Measurements from ENCODE around the gene BBIP1.

Gene BBIP1

DNA sequence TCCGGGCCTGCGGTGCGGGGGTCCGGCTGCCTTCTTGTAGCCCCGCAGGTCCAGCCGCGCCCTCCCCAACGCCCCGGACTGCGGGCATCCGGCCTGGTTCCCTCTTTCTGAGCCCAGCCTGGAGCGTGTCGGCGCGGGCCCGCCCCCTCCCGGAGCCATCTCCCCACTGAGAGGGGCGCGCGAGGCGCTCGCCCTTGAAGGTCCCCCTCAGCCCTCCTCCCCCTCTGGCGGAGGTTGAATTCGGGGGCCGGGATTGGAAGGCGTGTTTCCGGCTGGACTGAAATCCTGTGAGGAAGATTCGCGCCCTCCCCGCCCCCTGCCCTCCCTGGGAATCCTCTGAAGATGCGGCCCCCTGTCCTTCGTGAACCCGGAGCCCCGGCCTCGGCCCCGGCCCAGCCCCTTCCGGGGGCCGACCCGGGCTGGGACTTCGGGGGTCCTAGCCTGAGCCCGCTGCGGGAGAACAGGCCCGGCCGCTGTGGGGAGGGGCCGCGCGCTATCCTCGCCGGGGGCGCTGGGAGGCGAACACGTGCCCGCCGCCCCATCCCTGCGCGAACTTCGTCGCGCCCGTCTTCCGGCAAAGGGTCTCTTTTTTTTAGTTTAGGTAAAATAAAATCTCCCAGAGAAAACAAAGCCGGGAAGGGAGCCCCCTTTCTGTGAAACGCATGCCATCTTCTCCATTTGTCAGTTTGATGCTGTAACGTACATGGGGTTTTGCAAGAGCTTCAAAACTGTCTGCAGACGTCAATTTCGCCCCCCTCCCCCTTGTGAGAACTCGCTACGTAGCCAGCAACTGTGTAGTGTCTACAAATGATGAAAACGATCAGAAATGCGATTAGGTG is 46.6 kb downstream of the BBIP1 start:
- no peak for TF ChIP-seq ZFP30 (CRISPR knock-in tag; IDR thresholded peaks at IDR 0.05)
- no peak for TF ChIP-seq TCF4 (CRISPR knock-in tag; IDR thresholded peaks at IDR 0.05; ENCODE audit: borderline replicate concordance)
- no peak for TF ChIP-seq TOX (CRISPR knock-in tag; IDR thresholded peaks at IDR 0.05; ENCODE audit: borderline replicate concordance)
- 0 out of 2 replicates have a peak, but pooled peaks have one; percentile 10 for TF ChIP-seq ZFP3 (CRISPR knock-in tag; IDR thresholded peaks at IDR 0.05)
- no peak for TF ChIP-seq ZC3H10 (CRISPR knock-in tag; IDR thresholded peaks at IDR 0.05)
- TF ChIP-seq BACH2 (CRISPR knock-in tag; IDR thresholded peaks at IDR 0.05; ENCODE audit: borderline replicate concordance): no peak
- TF ChIP-seq, protein P1, sequence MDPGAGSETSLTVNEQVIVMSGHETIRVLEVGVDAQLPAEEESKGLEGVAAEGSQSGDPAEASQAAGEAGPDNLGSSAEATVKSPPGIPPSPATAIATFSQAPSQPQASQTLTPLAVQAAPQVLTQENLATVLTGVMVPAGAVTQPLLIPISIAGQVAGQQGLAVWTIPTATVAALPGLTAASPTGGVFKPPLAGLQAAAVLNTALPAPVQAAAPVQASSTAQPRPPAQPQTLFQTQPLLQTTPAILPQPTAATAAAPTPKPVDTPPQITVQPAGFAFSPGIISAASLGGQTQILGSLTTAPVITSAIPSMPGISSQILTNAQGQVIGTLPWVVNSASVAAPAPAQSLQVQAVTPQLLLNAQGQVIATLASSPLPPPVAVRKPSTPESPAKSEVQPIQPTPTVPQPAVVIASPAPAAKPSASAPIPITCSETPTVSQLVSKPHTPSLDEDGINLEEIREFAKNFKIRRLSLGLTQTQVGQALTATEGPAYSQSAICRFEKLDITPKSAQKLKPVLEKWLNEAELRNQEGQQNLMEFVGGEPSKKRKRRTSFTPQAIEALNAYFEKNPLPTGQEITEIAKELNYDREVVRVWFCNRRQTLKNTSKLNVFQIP (CRISPR knock-in tag; IDR thresholded peaks at IDR 0.05; ENCODE audit: borderline replicate concordance, low read depth): no peak
- no peak for TF ChIP-seq OSR1 (CRISPR knock-in tag; IDR thresholded peaks at IDR 0.05)
- TF ChIP-seq ARNTL (CRISPR knock-in tag; IDR thresholded peaks at IDR 0.05; ENCODE audit: borderline replicate concordance, low read depth): no peak
- TF ChIP-seq CREB5 (CRISPR knock-in tag; IDR thresholded peaks at IDR 0.05; ENCODE audit: low read depth): no peak
- no peak for TF ChIP-seq RARB (CRISPR knock-in tag; IDR thresholded peaks at IDR 0.05)
- TF ChIP-seq PPARA (CRISPR knock-in tag; IDR thresholded peaks at IDR 0.05; ENCODE audit: borderline replicate concordance): no peak
- TF ChIP-seq SNAI2 (CRISPR knock-in tag; IDR thresholded peaks at IDR 0.05): no peak
- TF ChIP-seq ZNF70 (CRISPR knock-in tag; IDR thresholded peaks at IDR 0.05): no peak
- no peak for TF ChIP-seq ZNF565 (CRISPR knock-in tag; conservative IDR thresholded peaks at IDR 0.05; ENCODE audit: low read depth)
- peak; percentile 69; the same call in 1 of the 2 replicates for TF ChIP-seq PATZ1 (CRISPR knock-in tag; IDR thresholded peaks at IDR 0.05; ENCODE audit: borderline replicate concordance)
- no peak for TF ChIP-seq ESRRG (CRISPR knock-in tag; IDR thresholded peaks at IDR 0.05)
- no peak for TF ChIP-seq CSRNP3 (CRISPR knock-in tag; IDR thresholded peaks at IDR 0.05)
- no peak for TF ChIP-seq ZNF8 (CRISPR knock-in tag; IDR thresholded peaks at IDR 0.05)
- no peak for TF ChIP-seq ISL1 (CRISPR knock-in tag; IDR thresholded peaks at IDR 0.05)
- TF ChIP-seq, protein P2, sequence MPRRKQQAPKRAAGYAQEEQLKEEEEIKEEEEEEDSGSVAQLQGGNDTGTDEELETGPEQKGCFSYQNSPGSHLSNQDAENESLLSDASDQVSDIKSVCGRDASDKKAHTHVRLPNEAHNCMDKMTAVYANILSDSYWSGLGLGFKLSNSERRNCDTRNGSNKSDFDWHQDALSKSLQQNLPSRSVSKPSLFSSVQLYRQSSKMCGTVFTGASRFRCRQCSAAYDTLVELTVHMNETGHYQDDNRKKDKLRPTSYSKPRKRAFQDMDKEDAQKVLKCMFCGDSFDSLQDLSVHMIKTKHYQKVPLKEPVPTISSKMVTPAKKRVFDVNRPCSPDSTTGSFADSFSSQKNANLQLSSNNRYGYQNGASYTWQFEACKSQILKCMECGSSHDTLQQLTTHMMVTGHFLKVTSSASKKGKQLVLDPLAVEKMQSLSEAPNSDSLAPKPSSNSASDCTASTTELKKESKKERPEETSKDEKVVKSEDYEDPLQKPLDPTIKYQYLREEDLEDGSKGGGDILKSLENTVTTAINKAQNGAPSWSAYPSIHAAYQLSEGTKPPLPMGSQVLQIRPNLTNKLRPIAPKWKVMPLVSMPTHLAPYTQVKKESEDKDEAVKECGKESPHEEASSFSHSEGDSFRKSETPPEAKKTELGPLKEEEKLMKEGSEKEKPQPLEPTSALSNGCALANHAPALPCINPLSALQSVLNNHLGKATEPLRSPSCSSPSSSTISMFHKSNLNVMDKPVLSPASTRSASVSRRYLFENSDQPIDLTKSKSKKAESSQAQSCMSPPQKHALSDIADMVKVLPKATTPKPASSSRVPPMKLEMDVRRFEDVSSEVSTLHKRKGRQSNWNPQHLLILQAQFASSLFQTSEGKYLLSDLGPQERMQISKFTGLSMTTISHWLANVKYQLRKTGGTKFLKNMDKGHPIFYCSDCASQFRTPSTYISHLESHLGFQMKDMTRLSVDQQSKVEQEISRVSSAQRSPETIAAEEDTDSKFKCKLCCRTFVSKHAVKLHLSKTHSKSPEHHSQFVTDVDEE (CRISPR knock-in tag; IDR thresholded peaks at IDR 0.05): 0 out of 2 replicates have a peak, but pooled peaks have one; percentile 64
- no peak for TF ChIP-seq GLIS3 (CRISPR knock-in tag; IDR thresholded peaks at IDR 0.05)
- no peak for TF ChIP-seq CSDC2 (CRISPR knock-in tag; IDR thresholded peaks at IDR 0.05)
- peak; percentile 81 for ATAC-seq

Data from SK-N-SH treated with all-trans-retinoic acid at 6 μM for 48 hours (cell line).